ENCODE results near the gene KRT81.
"Not testable (repeated sequence)": the region's sequence is repeated elsewhere in the genome, so short reads cannot be mapped to it uniquely, and the experiment has no call there.

Gene KRT81

GRCh38 chr12:52242442-52243258 is 48.7 kb downstream of the KRT81 start:
- DNase-seq (ENCODE audit: low spot score): no peak

GRCh38 chr12:52241205-52241842 is 50.0 kb downstream of the KRT81 start:
- no peak for DNase-seq (ENCODE audit: low spot score)

GRCh38 chr12:52240247-52240646 is 51.1 kb downstream of the KRT81 start:
- DNase-seq (ENCODE audit: low spot score): not testable (repeated sequence)

- DNase-seq (ENCODE audit: low spot score): no peak
Measured at GRCh38 chr12:52239767-52240166, 51.6 kb downstream of the KRT81 start.

GRCh38 chr12:52238916-52239646 is 52.3 kb downstream of the KRT81 start:
- no peak for DNase-seq (ENCODE audit: low spot score)

GRCh38 chr12:52238207-52238840 is 53.0 kb downstream of the KRT81 start:
- no peak for DNase-seq (ENCODE audit: low spot score)

GRCh38 chr12:52236386-52237050 is 54.8 kb downstream of the KRT81 start:
- no peak for DNase-seq (ENCODE audit: low spot score)
